K562 (cell line): ENCODE results near the gene COL4A6. TPM values are rescaled to one million over a fixed set of nuclear protein-coding genes. Genes with fewer than 3 reads are reported as not detected.

Experiments
- ATAC-seq: fragments of 200-7000 bp; cut with Tn5 transposase; 3 replicates; pipeline ENCODE4 v1.9.1; 2020; ENCODE audit warnings: moderate library complexity
- BruUV-seq: library from RNA; stranded (reverse); fragments of 400-500 nt; replicated peaks from 2 replicates; lab custom pipeline; 2021; lab: Mats Ljungman, UMichigan
- CTCF ChIA-PET: fragments of 300-600 bp; formaldehyde crosslinking; extraction: SDS; loops from one replicate; lab custom pipeline; 2021; ENCODE audit warnings: low intra/inter-chr PET ratio; lab: Yijun Ruan, JAX
- POLR2A ChIA-PET: fragments of 300-600, 350-650 bp; sonication (Branson Sonifier 250); formaldehyde crosslinking; extraction: SDS; loops from one replicate; lab custom pipeline; 2021; ENCODE audit warnings: antibody characterized with exemption, inconsistent platforms; lab: Yijun Ruan, JAX
- DNase-seq, 4 experiments: peaks; one replicate each; pipeline versions ENCODE4 v3.0.0 to v3.0.0-alpha.2; 2011 to 2018; ENCODE audit warnings: low spot score in 3 of 4, mixed read lengths in 3 of 4; ENCODE audit errors: extremely low read depth in 1 of 4
- FAIRE-seq: peaks from 2 replicates; lab custom pipeline; 2011; peaks lifted over from hg19 to GRCh38; lab: Jason Lieb, UNC
- H2AFZ ChIP-seq: 2 replicates; pipeline ENCODE4 v1.6.0; 2011; ENCODE audit warnings: low read depth, low read length, control low read depth, inconsistent platforms
- H3K27ac ChIP-seq: fragments of 200-600 bp; 3 replicates; pipeline ENCODE4 v1.8.0; 2011; ENCODE audit warnings: low read depth, mild to moderate bottlenecking, control low read depth, inconsistent platforms, low read length, moderate library complexity, mixed read lengths; ENCODE audit errors: extremely low read depth
- H3K27me3 ChIP-seq, 2 experiments: fragments of 300-600 bp in 1 of 2; 2 replicates in 1 of 2; 3 replicates in 1 of 2; pipeline versions ENCODE4 v1.6.0 to v1.8.0; 2011; ENCODE audit warnings: inconsistent platforms in 2 of 2, low read length in 2 of 2, mild to moderate bottlenecking in 1 of 2, mixed read lengths in 1 of 2, moderate library complexity in 1 of 2; ENCODE audit not compliant: control insufficient read depth in 2 of 2, insufficient read depth in 2 of 2
- H3K36me3 ChIP-seq: fragments of 300-600 bp; 3 replicates; pipeline ENCODE4 v1.8.0; 2011; ENCODE audit warnings: mild to moderate bottlenecking, low read length, inconsistent platforms; ENCODE audit not compliant: control insufficient read depth, insufficient read depth
- H3K4me1 ChIP-seq, 2 experiments: fragments of 200-600 bp in 1 of 2; replicated peaks in 1 of 2; 2 replicates in 1 of 2; 3 replicates in 1 of 2; pipeline versions ENCODE4 v1.5.1 to v1.8.0; 2011; ENCODE audit warnings: inconsistent platforms in 2 of 2, low read length in 2 of 2, mild to moderate bottlenecking in 1 of 2, mixed read lengths in 1 of 2, moderate library complexity in 1 of 2; ENCODE audit not compliant: control insufficient read depth in 2 of 2, insufficient read depth in 2 of 2
- H3K4me2 ChIP-seq: 2 replicates; pipeline ENCODE4 v1.6.1; 2011; ENCODE audit warnings: low read length, control low read depth, inconsistent platforms, mixed read lengths; ENCODE audit not compliant: insufficient read depth
- H3K4me3 ChIP-seq: fragments of 200-600 bp; sonication (generic), shearing (Covaris generic); 2 replicates; pipeline ENCODE4 v1.5.1; 2016; ENCODE audit warnings: control low read depth, inconsistent platforms
- H3K79me2 ChIP-seq: fragments of 200-600 bp; 3 replicates; pipeline ENCODE4 v1.8.0; 2011; ENCODE audit warnings: low read length, inconsistent platforms; ENCODE audit not compliant: control insufficient read depth, insufficient read depth
- H3K9ac ChIP-seq, 2 experiments: 2 replicates each; pipeline versions ENCODE4 v1.6.0 to v1.6.1; 2011; ENCODE audit warnings: low read depth in 2 of 2, low read length in 2 of 2, control low read depth in 1 of 2, inconsistent platforms in 1 of 2, mild to moderate bottlenecking in 1 of 2, mixed read lengths in 1 of 2; ENCODE audit not compliant: insufficient read depth in 1 of 2
- H3K9me1 ChIP-seq: one replicate; pipeline ENCODE4 v1.6.0; 2011; ENCODE audit warnings: inconsistent platforms, mild to moderate bottlenecking, low read length, moderate library complexity; ENCODE audit not compliant: control insufficient read depth, insufficient read depth
- H3K9me3 ChIP-seq: replicated peaks from 2 replicates; pipeline ENCODE4 v1.5.1; 2011; ENCODE audit warnings: low read depth, low read length, inconsistent platforms; ENCODE audit not compliant: control insufficient read depth, insufficient read depth
- H4K20me1 ChIP-seq: replicated peaks from 2 replicates; pipeline ENCODE4 v1.6.1; 2011; ENCODE audit warnings: low read length, inconsistent platforms, mixed read lengths; ENCODE audit not compliant: control insufficient read depth, insufficient read depth
- ARID3A ChIP-seq: IDR thresholded peaks from 2 replicates; pipeline ENCODE4 v1.6.1; 2012; ENCODE audit warnings: low read depth, low read length, improper control_type of control experiment, borderline replicate concordance
- BMI1 ChIP-seq: fragments of 150-350 bp; IDR thresholded peaks from 2 replicates; pipeline ENCODE4 v1.6.1; 2014; ENCODE audit warnings: low read length
- CBX8 ChIP-seq: fragments of 200-600 bp; sonication (generic); IDR thresholded peaks from 2 replicates; pipeline ENCODE4 v1.6.1; 2012; ENCODE audit warnings: borderline replicate concordance, mixed run types, low read depth, mild to moderate bottlenecking, moderate library complexity, mixed read lengths, low read length, control low read depth, inconsistent platforms; ENCODE audit not compliant: poor library complexity, severe bottlenecking; ENCODE audit errors: extremely low read depth
- CSDE1 ChIP-seq, 2 experiments: fragments of 450-650 bp; IDR thresholded peaks; 2 replicates each; pipeline ENCODE4 v1.6.1; 2016; ENCODE audit warnings: mild to moderate bottlenecking in 1 of 2
- MTA3 ChIP-seq: fragments of 450-650 bp; formaldehyde crosslinking; IDR thresholded peaks from 2 replicates; pipeline ENCODE4 v1.6.1; 2017; ENCODE audit warnings: mild to moderate bottlenecking, borderline replicate concordance
- RBM17 ChIP-seq: fragments of 200-400 bp; formaldehyde crosslinking; IDR thresholded peaks from 2 replicates; pipeline ENCODE4 v1.6.1; 2017; ENCODE audit warnings: low read depth, mild to moderate bottlenecking, low read length, borderline replicate concordance
- TBL1XR1 ChIP-seq, 2 experiments: IDR thresholded peaks; 2 replicates each; pipeline ENCODE4 v1.6.1; 2012; ENCODE audit warnings: improper control_type of control experiment in 2 of 2, low read length in 2 of 2, mild to moderate bottlenecking in 1 of 2
- TBP ChIP-seq: optimal IDR thresholded peaks from 2 replicates; pipeline ENCODE3; 2011; ENCODE audit warnings: low read depth, low read length, improper control_type of control experiment
- TGIF2 ChIP-seq: sonication (generic); formaldehyde crosslinking; IDR thresholded peaks from 2 replicates; pipeline ENCODE4 v1.8.1; 2022; ENCODE audit warnings: mild to moderate bottlenecking, missing genetic modification reagents, moderate library complexity
- ZBTB33 ChIP-seq: sonication (generic); formaldehyde crosslinking; IDR thresholded peaks from 2 replicates; pipeline ENCODE4 v1.8.1; 2023; ENCODE audit warnings: mild to moderate bottlenecking, missing genetic modification reagents
- ZFP30 ChIP-seq: fragments of 250-450 bp; sonication (Bioruptor Pico); IDR thresholded peaks from 2 replicates; pipeline ENCODE4 v1.8.0; 2022; ENCODE audit warnings: moderate library complexity, mild to moderate bottlenecking, inconsistent platforms, borderline replicate concordance
- ZNF311 ChIP-seq: fragments of 250-450 bp; sonication (Bioruptor Pico); IDR thresholded peaks from 2 replicates; pipeline ENCODE4 v1.4.0; 2020; ENCODE audit warnings: mild to moderate bottlenecking, moderate library complexity
- ZNF354B ChIP-seq: fragments of 250-450 bp; sonication (Bioruptor Pico); IDR thresholded peaks from 2 replicates; pipeline ENCODE4 v1.4.0; 2020
- ZNF431 ChIP-seq: sonication (generic); formaldehyde crosslinking; IDR thresholded peaks from 2 replicates; pipeline ENCODE4 v1.8.0; 2022; ENCODE audit warnings: mild to moderate bottlenecking, missing genetic modification reagents
- ZZZ3 ChIP-seq: fragments of 450-650 bp; IDR thresholded peaks from 2 replicates; pipeline ENCODE4 v1.6.1; 2016; ENCODE audit warnings: antibody characterized with exemption, mild to moderate bottlenecking, moderate library complexity
- WGBS: fragments of 100-300 bp; shearing (Covaris generic); methylation state at CpG from one replicate; pipeline ENCODE4 v1.1.6; 2016; ENCODE audit warnings: low coverage, mixed read lengths; ENCODE audit not compliant: insufficient coverage; ENCODE audit errors: missing lambda C conversion rate; 5-methylcytosine and 5-hydroxymethylcytosine counted together
- in situ Hi-C: fragments of 300-500 bp; cut with MboI; formaldehyde crosslinking; loops from 4 replicates; pipeline ENCODE4 v1.15.0; 2018; ENCODE audit warnings: inconsistent platforms, mixed read lengths
- intact Hi-C: fragments of 100-400 bp; cut with micrococcal nuclease; formaldehyde crosslinking; loops from 2 replicates; pipeline ENCODE4 v1.14.2; 2022
- polyA plus RNA-seq, 8 experiments: library from polyadenylated mRNA; depleted of rRNA in 4 of 8; stranded (reverse) in 5 of 8; unstranded in 3 of 8; fragments of >200 nt; fragmentation: Nextera tagmentation in 2 of 8; fragmentation: Illumina TruSeq in 1 of 8; extraction: Ambion mirVana in 2 of 8; extraction: Trizol in 1 of 8; gene quantifications; 2 replicates each; pipeline versions ENCODE4 v1.2.1 to v1.2.3, GENCODE V29; 2011 to 2014; ENCODE audit warnings: inconsistent platforms in 1 of 8, missing spikeins in 1 of 8
- total RNA-seq, 7 experiments: library from RNA; depleted of rRNA in 6 of 7; stranded (reverse); fragments of >200 nt in 6 of 7; fragmentation: Illumina TruSeq in 2 of 7; extraction: Trizol in 2 of 7; gene quantifications; 2 replicates each; pipeline versions ENCODE4 v1.2.1 to v1.2.3, GENCODE V29; 2011 to 2021; ENCODE audit warnings: low replicate concordance in 1 of 7

The COL4A6 gene
- total and polyA plus RNA-seq, 9 of the 15 experiments (the other 6 are each of a cell fraction or from before 2014, with no cell fraction given) = 0.02 to 0.05 TPM; not detected in 7

GRCh38 chrX:108221301-108221864 lies 216.8 kb downstream of the COL4A6 start:
- POLR2A ChIA-PET = no interaction called here
- intact Hi-C loops (loop anchor here (5.0 kb wide), 1 partner anchor 81 kb away; no protein-coding TSS in a partner anchor), in situ Hi-C loops (no loop called here)
- H3K27ac ChIP-seq = no peak overlapping the region
- H4K20me1 ChIP-seq = no peaks in the 10 kb centered on the region
- no peak overlapping the region for H2AFZ ChIP-seq
- no peaks in the 10 kb centered on the region; a peak in 2 of 5 replicates for H3K27me3 ChIP-seq
- H3K9me1 ChIP-seq = no peaks in the 10 kb centered on the region
- H3K4me1 ChIP-seq = peaks cover 0 to 5% of the 10 kb centered on the region in 2 experiments; a peak in 2 of 5 replicates
- H3K9me3 ChIP-seq = no peaks in the 10 kb centered on the region
- H3K9ac ChIP-seq = no peak overlapping the region
- 13% methylated on average over 7 of the region's 7 CpGs for WGBS
- CTCF ChIA-PET = no interaction called here
- H3K4me2 ChIP-seq = no peak overlapping the region
- no peaks in the 10 kb centered on the region for H3K36me3 ChIP-seq
- FAIRE-seq (no peak), DNase-seq (no peak), ATAC-seq (no peak)
- H3K4me3 ChIP-seq = no peak overlapping the region
- no TSS peak for BruUV-seq
- H3K79me2 ChIP-seq = no peaks in the 10 kb centered on the region
- TF ChIP-seq TBL1XR1 (IDR thresholded peaks at IDR 0.05; ENCODE audit: low read length in 2 of 2) (no peak), ARID3A (no peak), ZNF311 (no peak), TGIF2 (CRISPR knock-in tag) (no peak), ZNF431 (no peak), ZNF354B (CRISPR knock-in tag) (no peak), RBM17 (no peak), CSDE1 (IDR thresholded peaks at IDR 0.05) (no peak), CBX8 (no peak), ZBTB33 (CRISPR knock-in tag) (no peak), ZZZ3 (no peak), BMI1 (no peak), ZFP30 (CRISPR knock-in tag) (no peak), MTA3 (no peak), TBP (no peak)
